ENCODE measurements around the gene SPECC1.
"Not testable (repeated sequence)": the region's sequence is repeated elsewhere in the genome, so short reads cannot be mapped to it uniquely, and the experiment has no call there.

Gene SPECC1

GRCh38 chr17:20133517-20133916 is 124.4 kb downstream of the SPECC1 start:
- DNase-seq = no peak

- no peak for DNase-seq
These were observed 132.2 kb downstream of the SPECC1 start for GRCh38 chr17:20141198-20141972.

- DNase-seq = no peak
These were observed 133.1 kb downstream of the SPECC1 start for GRCh38 chr17:20142268-20142667.

- DNase-seq = no peak
These were observed 134.6 kb downstream of the SPECC1 start for GRCh38 chr17:20143740-20144139.

- DNase-seq = no peak
These were observed 136.4 kb downstream of the SPECC1 start for GRCh38 chr17:20145567-20145966.

GRCh38 chr17:20149251-20149650 is 140.1 kb downstream of the SPECC1 start:
- no peak for DNase-seq

GRCh38 chr17:20151174-20151573 is 142.0 kb downstream of the SPECC1 start:
- DNase-seq = no peak

- DNase-seq = no peak
These were observed 144.1 kb downstream of the SPECC1 start for GRCh38 chr17:20153231-20153630.

- no peak for DNase-seq
These were observed 145.3 kb downstream of the SPECC1 start for GRCh38 chr17:20154286-20155000.

- DNase-seq = peak; percentile 44
These were observed 146.4 kb downstream of the SPECC1 start for GRCh38 chr17:20155258-20156195.

GRCh38 chr17:20156196-20157000 is 147.2 kb downstream of the SPECC1 start:
- no peak for DNase-seq

- no peak for DNase-seq
These were observed 147.8 kb downstream of the SPECC1 start for GRCh38 chr17:20157001-20157310.

GRCh38 chr17:20158580-20158979 is 149.4 kb downstream of the SPECC1 start:
- DNase-seq = no peak

GRCh38 chr17:20159406-20160069 is 150.4 kb downstream of the SPECC1 start:
- no peak for DNase-seq

GRCh38 chr17:20165516-20165915 is 156.4 kb downstream of the SPECC1 start:
- not testable (repeated sequence) for DNase-seq

GRCh38 chr17:20170085-20170484 is 160.9 kb downstream of the SPECC1 start:
- DNase-seq = no peak

- DNase-seq = no peak
These were observed 162.7 kb downstream of the SPECC1 start for GRCh38 chr17:20171741-20172365.

GRCh38 chr17:20172376-20172775 is 163.2 kb downstream of the SPECC1 start:
- DNase-seq = no peak

GRCh38 chr17:20173091-20173490 is 163.9 kb downstream of the SPECC1 start:
- no peak for DNase-seq

GRCh38 chr17:20174588-20175265 is 165.6 kb downstream of the SPECC1 start:
- no peak for DNase-seq

GRCh38 chr17:20179041-20179440 is 169.9 kb downstream of the SPECC1 start:
- no peak for DNase-seq

Measured in NCI-H2029 treated with DMSO at 0.1 percent for 48 hours (cell line).